Activated CD4-positive, CD25-positive, alpha-beta regulatory T cell treated with anti-CD3 and anti-CD28 coated beads, Interleukin-2, amount 50 U/mL, for 72 hours (primary cell): ENCODE data around the gene RNASEH2B.
A peak's percentile ranks its signal among the peaks of the same experiment; 100 is the strongest.

Source experiments
- DNase-seq: peaks from one replicate; pipeline ENCODE4 v3.0.0; 2021

RNASEH2B gene

DNA sequence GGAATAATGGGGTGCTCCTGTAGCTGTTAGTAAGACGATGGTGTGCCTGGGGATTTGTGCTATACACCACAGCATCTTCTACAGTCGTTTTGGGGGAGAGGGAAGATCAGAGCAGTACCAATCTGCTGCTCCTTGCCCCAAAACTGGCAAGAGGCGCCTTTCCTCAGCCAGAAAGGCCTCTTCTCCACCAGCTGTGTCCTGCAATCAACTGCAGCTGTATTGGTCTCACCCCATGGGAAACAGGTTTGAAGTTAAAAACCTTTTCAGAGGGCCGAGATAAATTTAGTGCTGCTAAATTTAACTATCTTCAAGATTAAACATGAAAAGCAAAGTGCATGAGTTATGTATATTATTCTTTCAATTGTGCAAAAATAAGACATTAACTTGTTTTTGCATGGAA is 1.2 kb upstream of the RNASEH2B start:
- DNase-seq = no peak

DNA sequence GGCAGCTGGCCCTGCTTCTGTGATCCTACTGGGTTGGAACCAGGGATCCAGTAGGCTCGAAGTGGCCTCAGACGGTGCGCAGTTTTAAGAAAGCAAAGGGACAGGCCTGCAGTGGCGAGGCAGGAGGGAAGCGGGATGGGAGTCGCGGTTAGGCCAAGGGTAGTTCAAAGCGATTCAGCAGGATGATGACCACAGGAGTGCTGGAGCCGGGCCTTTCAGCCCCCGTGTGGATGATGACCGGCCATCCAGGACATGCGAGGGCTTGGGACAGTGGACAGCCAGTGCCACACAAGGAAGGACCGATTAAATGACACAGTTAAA is 854 bp downstream of the RNASEH2B start:
- DNase-seq = no peak

DNA sequence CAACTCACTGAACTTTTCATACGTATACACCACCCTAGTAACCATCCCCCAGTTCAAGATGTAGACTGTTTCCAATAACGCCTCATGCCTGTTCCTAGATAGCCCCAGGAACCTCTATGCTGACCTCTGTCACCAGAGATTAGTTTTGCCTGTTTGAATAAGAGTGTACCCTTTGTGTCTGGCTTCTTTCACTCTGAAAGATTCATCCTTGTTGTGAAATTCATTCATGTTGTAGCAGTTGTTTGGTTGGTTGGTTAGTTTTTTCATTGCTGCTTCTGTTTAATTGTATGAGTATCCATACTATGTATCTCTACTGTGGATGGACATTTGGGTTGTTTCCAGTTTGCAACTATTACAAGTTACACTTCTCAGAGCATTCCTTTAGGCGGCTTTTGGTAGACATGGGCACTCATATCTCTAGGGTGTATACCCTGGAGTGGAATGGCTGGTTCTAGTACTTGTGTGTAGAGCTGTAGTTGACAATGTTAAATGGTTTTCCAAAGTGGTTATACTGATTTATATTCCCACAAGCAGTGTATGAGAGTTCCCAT is 1.6 kb downstream of the RNASEH2B start:
- DNase-seq = no peak

DNA sequence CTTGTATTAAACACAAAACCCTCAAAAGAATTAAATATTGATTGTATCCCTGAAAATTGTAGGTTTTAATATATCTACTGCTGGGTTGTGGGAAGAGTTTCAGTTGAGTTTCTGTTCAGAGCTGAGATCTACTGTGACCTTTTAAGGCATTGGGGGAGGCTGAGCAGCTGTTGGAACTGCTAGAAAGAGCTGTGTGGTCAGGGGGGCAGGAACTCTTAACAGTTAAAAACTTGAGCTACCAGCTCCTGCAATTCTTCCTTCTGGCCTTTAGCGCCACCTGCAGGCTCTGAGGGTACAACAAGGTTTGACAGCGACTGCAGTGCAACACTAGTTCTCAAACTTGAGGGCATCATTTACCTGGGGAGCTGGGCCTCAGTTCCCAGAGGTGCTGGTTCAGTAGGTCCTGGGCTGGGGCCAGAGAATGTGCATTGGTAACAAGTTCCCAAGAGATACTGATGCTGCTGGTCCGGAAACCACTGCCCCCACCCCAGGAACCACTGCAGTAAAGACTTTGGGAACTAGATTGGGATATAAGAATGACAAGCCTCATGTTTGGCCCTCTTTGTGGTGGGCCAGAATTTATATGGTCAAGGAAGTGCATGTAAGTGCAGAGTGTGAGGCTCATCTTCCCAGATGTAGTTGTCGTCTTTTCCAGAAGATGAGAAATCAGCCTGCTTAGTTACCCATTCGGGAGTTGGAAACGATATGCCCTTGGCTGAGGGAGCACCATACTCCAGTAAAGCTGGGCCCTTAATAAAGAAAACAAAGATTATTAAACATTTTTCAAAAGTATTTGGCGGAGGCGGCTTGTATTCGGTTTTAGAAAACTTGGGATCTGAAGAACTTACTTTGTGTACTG is 2.6 kb downstream of the RNASEH2B start:
- DNase-seq = peak; percentile 90

DNA sequence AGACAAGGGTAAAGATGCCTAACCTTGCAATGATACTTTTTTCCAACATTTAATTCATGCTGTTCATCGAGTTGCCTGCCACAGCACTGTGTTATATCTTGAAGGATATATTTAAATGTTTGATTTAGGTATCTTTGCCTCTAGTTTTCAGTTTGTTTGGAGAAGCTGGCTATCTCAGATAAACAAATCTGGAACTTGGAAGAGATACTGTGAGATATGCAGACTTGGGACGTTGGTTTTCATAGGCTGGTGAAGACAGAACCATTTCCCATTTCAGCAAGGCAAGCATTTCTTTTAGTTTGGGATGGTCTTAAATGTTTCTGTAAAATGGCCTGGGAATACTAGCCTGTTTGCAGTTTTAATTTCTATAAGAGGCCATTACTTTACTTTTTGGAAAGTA is 3.3 kb downstream of the RNASEH2B start:
- DNase-seq = no peak

GRCh38 chr13:50914176-50914700 is 4.6 kb downstream of the RNASEH2B start:
- DNase-seq = no peak

- no peak for DNase-seq
Measured at GRCh38 chr13:50914848-50915247, 5.3 kb downstream of the RNASEH2B start.

GRCh38 chr13:50915565-50915964 is 6.0 kb downstream of the RNASEH2B start:
- DNase-seq = no peak

DNA sequence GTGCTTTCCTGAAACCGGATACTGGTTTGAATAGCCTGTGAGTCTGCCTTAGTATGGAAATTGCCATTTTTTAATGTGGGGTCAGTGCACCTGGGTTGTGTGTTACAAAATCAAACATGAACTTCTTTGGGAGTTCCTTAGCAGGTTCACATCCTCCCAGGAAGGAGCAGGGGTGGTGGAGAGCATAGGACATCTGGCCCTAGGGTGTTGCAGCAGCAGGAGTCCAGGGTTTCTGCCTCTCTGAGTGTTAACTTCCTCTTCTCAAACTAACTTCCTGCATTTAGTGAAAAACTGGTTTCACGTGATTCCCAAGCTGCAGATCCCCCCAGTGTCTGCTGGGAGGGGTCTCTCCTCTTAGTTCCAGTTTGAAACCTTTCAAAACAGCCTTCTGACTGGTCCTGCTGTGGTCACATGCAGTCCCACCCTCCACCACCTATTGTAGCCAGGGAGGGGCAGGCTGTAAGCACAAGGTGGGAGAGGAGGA is 7.2 kb downstream of the RNASEH2B start:
- DNase-seq = no peak

- DNase-seq = no peak
Measured at GRCh38 chr13:50917572-50917971, 8.0 kb downstream of the RNASEH2B start.

- no peak for DNase-seq
Measured at GRCh38 chr13:50918567-50918966, 9.0 kb downstream of the RNASEH2B start.

- no peak for DNase-seq
Measured at GRCh38 chr13:50919277-50919676, 9.7 kb downstream of the RNASEH2B start.

- DNase-seq = no peak
Measured at GRCh38 chr13:50921706-50922105, 12.1 kb downstream of the RNASEH2B start.

DNA sequence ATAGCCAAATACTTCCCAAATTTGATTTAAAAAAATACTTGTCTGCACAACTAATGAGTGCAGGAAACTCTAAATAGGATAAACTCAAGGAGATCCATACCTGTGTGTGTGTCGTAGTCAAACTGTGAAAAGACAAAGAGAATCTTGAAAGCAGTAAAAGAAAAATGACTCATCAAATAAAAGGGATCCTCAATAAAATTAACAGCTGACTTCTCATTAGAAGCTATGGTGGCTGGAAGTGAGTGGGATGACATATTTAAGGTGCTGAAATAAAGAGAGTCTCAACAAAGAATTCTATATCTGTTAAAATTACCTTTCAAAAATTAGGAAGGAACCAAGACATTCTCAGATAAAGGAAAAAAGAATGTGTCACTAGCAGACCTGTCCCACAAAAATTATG is 13.7 kb downstream of the RNASEH2B start:
- no peak for DNase-seq

DNA sequence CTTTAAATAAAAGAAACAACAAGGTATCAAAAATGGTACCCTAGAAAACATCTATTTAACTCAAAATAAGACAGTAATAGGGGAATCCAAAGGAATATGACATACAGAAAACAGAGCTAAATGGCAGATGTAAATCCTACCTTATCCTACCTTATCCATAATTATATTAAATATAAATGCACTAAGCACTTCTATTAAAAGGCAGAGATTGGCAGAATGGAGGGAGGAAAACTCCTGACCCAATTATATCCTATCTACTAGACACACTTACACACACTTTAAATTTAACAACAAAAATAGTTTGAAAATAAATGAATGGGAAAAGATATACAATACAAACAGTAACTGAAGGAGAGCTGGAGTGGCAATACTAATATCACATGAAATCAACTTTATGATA is 14.4 kb downstream of the RNASEH2B start:
- DNase-seq = no peak

- DNase-seq = no peak
Measured at GRCh38 chr13:50927701-50928100, 18.1 kb downstream of the RNASEH2B start.

GRCh38 chr13:50928102-50928501 is 18.5 kb downstream of the RNASEH2B start:
- no peak for DNase-seq

DNA sequence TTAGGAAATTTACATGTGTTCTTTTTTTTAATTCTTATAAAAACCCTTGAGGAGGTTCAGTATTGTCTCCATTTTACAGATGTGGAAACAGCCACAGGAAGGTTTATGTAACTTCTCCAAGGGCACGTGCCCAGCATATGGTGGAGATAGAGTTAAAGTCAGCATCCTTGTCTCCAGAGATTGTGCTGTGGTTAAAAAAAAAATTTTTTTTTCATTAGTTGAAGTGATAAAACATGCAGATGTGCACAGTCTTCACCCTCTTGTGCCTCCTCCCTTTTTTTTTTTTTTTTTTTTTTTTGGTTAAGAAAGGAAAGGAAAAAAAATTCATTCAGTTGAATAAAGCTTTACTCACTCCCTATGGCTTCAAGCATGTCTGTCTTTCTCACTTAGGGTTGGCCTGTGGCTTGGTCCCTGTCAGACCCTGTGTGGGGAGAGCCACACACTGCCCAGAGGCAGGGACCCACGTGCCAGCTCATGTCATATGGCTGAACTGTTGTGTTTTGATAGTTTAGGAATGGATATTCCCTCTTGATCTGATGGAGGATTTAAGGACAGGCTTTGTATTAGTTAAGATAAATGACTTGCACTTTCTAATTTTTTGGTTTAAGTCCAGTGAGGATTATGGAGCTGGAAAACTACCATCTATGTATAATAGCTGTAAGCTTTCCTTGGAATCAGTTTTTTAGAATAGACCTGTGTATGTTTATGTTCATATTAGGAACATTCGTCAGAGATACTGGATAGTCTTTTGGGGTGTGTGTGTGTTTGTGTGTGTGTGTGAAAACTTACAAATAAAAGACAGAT is 19.3 kb downstream of the RNASEH2B start:
- DNase-seq = no peak

DNA sequence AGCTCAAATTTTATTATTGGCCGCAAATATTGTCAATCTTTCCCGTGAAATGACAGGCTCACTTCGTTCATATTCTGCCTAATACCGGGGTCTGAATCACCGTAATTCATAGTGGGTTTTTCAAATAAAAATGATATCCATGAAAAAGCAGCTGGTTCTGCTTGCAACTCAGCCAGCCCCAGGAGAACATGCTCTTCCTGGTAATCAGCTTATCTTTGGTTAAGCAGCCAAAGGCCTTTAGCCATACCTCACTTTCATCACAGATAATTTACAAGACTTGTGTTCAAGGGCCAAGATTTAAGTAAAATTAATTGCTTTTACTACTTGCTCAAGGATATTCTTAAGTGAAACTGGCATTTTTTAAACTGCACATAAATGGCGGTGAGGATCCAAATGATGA is 22.5 kb downstream of the RNASEH2B start:
- DNase-seq = no peak

DNA sequence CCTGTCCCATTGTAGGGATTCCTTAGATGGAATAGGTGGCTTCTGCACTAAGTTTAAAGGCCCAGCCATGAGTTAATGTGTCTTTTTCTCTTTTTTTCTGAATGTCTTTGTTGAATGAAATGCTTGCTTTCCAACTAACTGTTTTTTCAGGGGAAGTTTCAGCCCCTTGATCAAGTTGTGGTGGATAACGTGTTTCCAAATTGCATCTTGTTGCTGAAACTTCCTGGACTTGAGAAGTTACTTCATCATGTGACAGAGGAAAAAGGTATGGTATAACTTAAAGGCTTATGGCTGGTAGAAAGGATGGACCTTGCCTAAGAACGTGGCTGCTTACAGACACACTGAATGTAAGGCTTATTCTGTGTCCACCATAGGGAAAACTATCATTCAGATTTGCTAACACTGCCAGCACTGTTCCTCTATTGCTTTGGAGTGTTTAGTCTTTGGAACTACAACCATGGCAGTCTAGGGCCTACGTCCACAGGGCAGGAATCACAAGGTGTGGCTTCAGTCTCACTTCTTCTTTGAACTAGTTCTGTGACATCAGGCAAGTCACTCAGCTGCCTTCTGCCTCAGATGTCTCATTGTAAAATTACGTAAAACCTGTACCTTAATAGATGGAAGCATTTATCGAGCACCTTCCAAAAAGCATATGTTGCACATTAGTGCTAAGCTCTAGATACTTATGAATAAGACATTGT is 25.3 kb downstream of the RNASEH2B start:
- no peak for DNase-seq

- no peak for DNase-seq
Measured at GRCh38 chr13:50936679-50937078, 27.1 kb downstream of the RNASEH2B start.

DNA sequence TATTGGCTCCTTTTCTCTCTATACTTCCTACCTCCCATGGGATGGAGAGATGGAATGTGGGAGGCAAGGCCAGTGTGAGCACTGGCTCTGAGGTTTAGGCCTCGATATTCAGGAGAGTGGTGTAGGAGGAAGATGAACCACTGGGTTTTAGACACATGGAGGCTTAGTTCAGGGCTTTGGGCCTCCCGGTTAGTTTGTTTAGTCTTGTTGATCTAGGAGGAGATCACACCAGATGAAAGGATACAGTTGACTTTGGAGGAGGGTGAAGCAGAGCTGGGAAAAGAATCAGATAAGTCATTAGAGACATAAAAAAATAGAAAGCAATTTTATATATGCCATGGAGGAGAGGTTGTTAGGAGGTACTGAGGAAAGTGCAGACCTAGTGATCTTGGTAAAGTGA is 30.9 kb downstream of the RNASEH2B start:
- DNase-seq = no peak

DNA sequence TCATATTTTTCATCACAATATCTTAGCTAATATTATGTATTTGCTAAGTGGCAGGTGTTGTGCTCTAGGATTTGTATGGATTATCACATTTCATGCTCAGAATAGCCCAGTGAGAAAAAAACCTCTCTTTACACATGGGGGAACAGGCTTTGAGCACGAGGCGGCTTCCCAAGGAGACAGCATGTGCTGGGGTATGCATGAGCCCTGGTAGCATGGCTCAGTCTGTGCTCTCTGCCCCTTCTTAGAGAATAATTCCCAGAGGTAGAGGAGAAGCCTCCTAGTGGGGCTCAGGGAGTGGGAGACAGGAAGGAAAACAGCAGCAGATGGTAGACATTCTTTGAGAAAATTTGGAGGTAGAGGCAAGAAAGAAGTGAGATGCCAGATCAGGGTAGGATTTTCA is 31.6 kb downstream of the RNASEH2B start:
- no peak for DNase-seq
